Endothelial cell of umbilical vein (primary cell): Measurements from ENCODE around the gene FAM43B. TPM values are rescaled to one million over a fixed set of nuclear protein-coding genes. Genes with fewer than 3 reads are reported as not detected.

Experiments
- BruUV-seq: library from RNA; stranded (reverse); fragments of 400-500 nt; replicated peaks from 2 replicates; lab custom pipeline; 2021; lab: Mats Ljungman, UMichigan
- CTCF ChIA-PET: fragments of 300-600, 350-600 bp; sonication (Branson Sonifier 250); formaldehyde crosslinking; loops from one replicate; lab custom pipeline; 2021; ENCODE audit warnings: antibody characterized with exemption, inconsistent platforms; lab: Charles Lee
- POLR2A ChIA-PET: fragments of 300-600, 350-600 bp; sonication (Branson Sonifier 250); formaldehyde crosslinking; loops from one replicate; lab custom pipeline; 2021; ENCODE audit warnings: antibody characterized with exemption, inconsistent platforms; lab: Charles Lee
- DNase-seq: peaks from one replicate; pipeline ENCODE4 v3.0.0-alpha.2; 2011; ENCODE audit warnings: low read depth, low spot score
- FAIRE-seq: peaks from 2 replicates; lab custom pipeline; 2011; peaks lifted over from hg19 to GRCh38; lab: Jason Lieb, UNC
- H2AFZ ChIP-seq: 2 replicates; pipeline ENCODE4 v1.6.0; 2012; ENCODE audit warnings: low read depth, low read length, control low read depth, inconsistent platforms
- H3K27ac ChIP-seq: 2 replicates; pipeline ENCODE4 v1.5.1; 2011; ENCODE audit warnings: low read depth, mild to moderate bottlenecking, control low read depth, low read length, moderate library complexity; ENCODE audit not compliant: insufficient read depth
- H3K27me3 ChIP-seq, 2 experiments: 2 replicates each; pipeline versions ENCODE4 v1.6.0 to v1.6.1; 2011; ENCODE audit warnings: low read length in 2 of 2, mixed read lengths in 1 of 2; ENCODE audit not compliant: control insufficient read depth in 2 of 2, insufficient read depth in 2 of 2
- H3K36me3 ChIP-seq, 2 experiments: 2 replicates in 1 of 2; 3 replicates in 1 of 2; pipeline ENCODE4 v1.5.1; 2011; ENCODE audit warnings: low read length in 2 of 2, mild to moderate bottlenecking in 1 of 2, moderate library complexity in 1 of 2; ENCODE audit not compliant: control insufficient read depth in 2 of 2, insufficient read depth in 2 of 2; ENCODE audit errors: extremely low read depth in 1 of 2
- H3K4me1 ChIP-seq: 3 replicates; pipeline ENCODE4 v1.5.1; 2011; ENCODE audit warnings: mild to moderate bottlenecking, low read length; ENCODE audit not compliant: control insufficient read depth, insufficient read depth; ENCODE audit errors: extremely low read depth
- H3K4me2 ChIP-seq: 2 replicates; pipeline ENCODE4 v1.6.1; 2011; ENCODE audit warnings: low read length, control low read depth, mixed read lengths; ENCODE audit not compliant: insufficient read depth
- H3K4me3 ChIP-seq, 3 experiments: fragments of 200-600 bp in 1 of 3; sonication (generic), shearing (Covaris generic) in 1 of 3; replicated peaks in 1 of 3; 2 replicates each; pipeline ENCODE4 v1.5.1; 2011 to 2016; ENCODE audit warnings: control low read depth in 3 of 3, low read length in 3 of 3, mild to moderate bottlenecking in 2 of 3, inconsistent platforms in 1 of 3, low read depth in 1 of 3, moderate library complexity in 1 of 3; ENCODE audit not compliant: insufficient read depth in 1 of 3
- H3K79me2 ChIP-seq: 2 replicates; pipeline ENCODE4 v1.6.0; 2012; ENCODE audit warnings: low read length, inconsistent platforms; ENCODE audit not compliant: control insufficient read depth, insufficient read depth
- H3K9ac ChIP-seq: replicated peaks from 2 replicates; pipeline ENCODE3; 2011; ENCODE audit warnings: low read length, control low read depth; ENCODE audit not compliant: insufficient read depth; ENCODE audit errors: extremely low read depth
- H3K9me1 ChIP-seq: replicated peaks from 3 replicates; pipeline ENCODE4 v1.6.0; 2011; ENCODE audit warnings: mild to moderate bottlenecking, low read length; ENCODE audit not compliant: control insufficient read depth, insufficient read depth; ENCODE audit errors: extremely low read depth
- H3K9me3 ChIP-seq: replicated peaks from 2 replicates; pipeline ENCODE4 v1.5.1; 2012; ENCODE audit warnings: low read length, inconsistent platforms; ENCODE audit not compliant: control insufficient read depth, insufficient read depth
- H4K20me1 ChIP-seq: replicated peaks from 2 replicates; pipeline ENCODE3; 2011; ENCODE audit warnings: mild to moderate bottlenecking, low read length; ENCODE audit not compliant: control insufficient read depth, insufficient read depth; ENCODE audit errors: extremely low read depth
- CTCF ChIP-seq, 2 donors: IDR thresholded peaks; 1 replicate in 1 of 2; 2 replicates in 1 of 2; pipeline ENCODE4 v1.5.1; 2011; ENCODE audit warnings: low read length in 2 of 2, mild to moderate bottlenecking in 2 of 2, moderate library complexity in 2 of 2, control low read depth in 1 of 2, inconsistent platforms in 1 of 2, low read depth in 1 of 2; ENCODE audit not compliant: insufficient read depth in 1 of 2; ENCODE audit errors: extremely low read depth in 1 of 2
- EZH2 ChIP-seq: IDR thresholded peaks from 2 replicates; pipeline ENCODE4 v1.6.1; 2012; ENCODE audit warnings: borderline replicate concordance, low read depth, mild to moderate bottlenecking, moderate library complexity, low read length, inconsistent platforms; ENCODE audit not compliant: severe bottlenecking
- FOS ChIP-seq: IDR thresholded peaks from 2 replicates; pipeline ENCODE4 v1.6.1; 2011; ENCODE audit warnings: mild to moderate bottlenecking, low read length, moderate library complexity, borderline replicate concordance; ENCODE audit not compliant: insufficient read depth
- GATA2 ChIP-seq: IDR thresholded peaks from 2 replicates; pipeline ENCODE4 v1.7.0; 2011; ENCODE audit warnings: low read depth, mild to moderate bottlenecking, moderate library complexity, mixed read lengths, low read length; ENCODE audit not compliant: insufficient read length, insufficient read depth
- MYC ChIP-seq: IDR thresholded peaks from one replicate; pipeline ENCODE4 v1.6.1; 2011; ENCODE audit warnings: mild to moderate bottlenecking, low read depth, low read length
- POLR2A ChIP-seq: IDR thresholded peaks from 2 replicates; pipeline ENCODE4 v1.6.1; 2012; ENCODE audit warnings: low read depth, mild to moderate bottlenecking, control low read depth, low read length
- POLR2AphosphoS5 ChIP-seq: IDR thresholded peaks from 2 replicates; pipeline ENCODE4 v1.6.1; 2012; ENCODE audit warnings: low read depth, mild to moderate bottlenecking, control low read depth, low read length, moderate library complexity; ENCODE audit not compliant: insufficient read depth
- dilution Hi-C: fragments of 300-500 bp; cut with MboI; formaldehyde crosslinking; loops from one replicate; pipeline ENCODE4 v1.15.0; 2019; ENCODE audit warnings: low sequenced_read_pairs; ENCODE audit not compliant: extremely low pct_ligation_motif_present
- intact Hi-C: fragments of 100-400 bp; cut with micrococcal nuclease; formaldehyde crosslinking; loops from one replicate; pipeline ENCODE4 v1.10.0; 2022
- polyA plus RNA-seq, 4 experiments: library from polyadenylated mRNA; depleted of rRNA in 3 of 4; stranded (reverse) in 3 of 4; unstranded in 1 of 4; fragments of >200 nt; gene quantifications; 2 replicates each; pipeline versions ENCODE4 v1.2.1 to v1.2.3, GENCODE V29; 2011 to 2012; ENCODE audit warnings: missing spikeins in 1 of 4
- total RNA-seq: library from RNA; stranded (reverse); gene quantifications from 2 replicates; pipeline ENCODE4 v1.2.3, GENCODE V29; 2021

The FAM43B gene
- total and polyA plus RNA-seq, 2 donors (not counting 3 experiments of a cell fraction or from before 2014, with no cell fraction given): not detected

GRCh38 chr1:20600156-20600555 is 47.8 kb downstream of the FAM43B start:
- Histone ChIP-seq H3K9me3 (no peaks in the 10 kb centered on the region), H3K9ac (no peak overlapping the region), H3K4me2 (no peak overlapping the region), H3K27ac (no peak overlapping the region), H3K36me3 (no peaks in the 10 kb centered on the region), H4K20me1 (no peaks in the 10 kb centered on the region), H3K79me2 (no peaks in the 10 kb centered on the region), H3K27me3 (no peaks in the 10 kb centered on the region), H3K9me1 (no peaks in the 10 kb centered on the region), H2AFZ (no peak overlapping the region), H3K4me3 (no peak overlapping the region), H3K4me1 (peaks cover 6% of the 10 kb centered on the region)
- TF ChIP-seq EZH2 (no peak), POLR2AphosphoS5 (no peak), POLR2A (no peak), CTCF (IDR thresholded peaks at IDR 0.05; ENCODE audit: extremely low read depth in 1 of 2, insufficient read depth in 1 of 2, low read depth in 1 of 2, low read length in 2 of 2) (no peak), GATA2 (no peak), FOS (no peak), MYC (no peak)
- CTCF ChIA-PET: interaction anchor here (0.5 to 1.1 kb wide), 2 partner anchors 10 to 388 kb away, joined by 3 to 9 read pairs; no protein-coding TSS in a partner anchor
- no TSS peak for BruUV-seq
- DNase-seq (no peak), FAIRE-seq (no peak)
- intact Hi-C loops: no loop called here
- POLR2A ChIA-PET: no interaction called here
- dilution Hi-C loops: no loop called here
